Hepatocyte (in vitro differentiated cells): ENCODE results near the gene DHRS3. TPM values are rescaled to one million over a fixed set of nuclear protein-coding genes. Genes with fewer than 3 reads are reported as not detected.
A peak's percentile ranks its signal among the peaks of the same experiment; 100 is the strongest.

Experiments
- DNase-seq: peaks from one replicate; pipeline ENCODE4 v3.0.0-alpha.2; 2016; ENCODE audit warnings: low spot score
- H2AFZ ChIP-seq: fragments of 200-600 bp; sonication (generic); 2 replicates; pipeline ENCODE4 v1.6.0; 2016; ENCODE audit warnings: antibody characterized with exemption, mild to moderate bottlenecking
- H3K27ac ChIP-seq: fragments of 200-600 bp; sonication (generic); 2 replicates; pipeline ENCODE4 v1.5.1; 2016; ENCODE audit warnings: mild to moderate bottlenecking
- H3K27me3 ChIP-seq: fragments of 200-600 bp; sonication (generic); 2 replicates; pipeline ENCODE4 v1.6.1; 2016
- H3K36me3 ChIP-seq: fragments of 200-600 bp; sonication (generic); replicated peaks from 2 replicates; pipeline ENCODE4 v1.5.1; 2016; ENCODE audit warnings: low read depth; ENCODE audit not compliant: insufficient read depth
- H3K4me1 ChIP-seq: fragments of 200-600 bp; sonication (generic); 2 replicates; pipeline ENCODE4 v1.5.1; 2016; ENCODE audit warnings: mild to moderate bottlenecking, moderate library complexity; ENCODE audit not compliant: insufficient read depth
- H3K4me2 ChIP-seq: fragments of 200-600 bp; sonication (generic); 2 replicates; pipeline ENCODE4 v1.6.0; 2016
- H3K4me3 ChIP-seq: fragments of 200-600 bp; sonication (generic); 2 replicates; pipeline ENCODE4 v1.5.1; 2016; ENCODE audit warnings: mild to moderate bottlenecking
- H3K79me2 ChIP-seq: fragments of 200-600 bp; sonication (generic); 2 replicates; pipeline ENCODE4 v1.6.0; 2017; ENCODE audit warnings: mild to moderate bottlenecking
- H3K9me2 ChIP-seq: fragments of 200-600 bp; sonication (generic); replicated peaks from 2 replicates; pipeline ENCODE4 v1.6.0; 2017; ENCODE audit warnings: mild to moderate bottlenecking; ENCODE audit not compliant: insufficient read depth
- H3K9me3 ChIP-seq: fragments of 200-600 bp; sonication (generic); 2 replicates; pipeline ENCODE4 v1.5.1; 2016; ENCODE audit warnings: low read depth, mild to moderate bottlenecking
- H4K20me1 ChIP-seq: fragments of 200-600 bp; sonication (generic); 2 replicates; pipeline ENCODE4 v1.6.0; 2016; ENCODE audit warnings: mild to moderate bottlenecking; ENCODE audit not compliant: insufficient read depth, poor library complexity, severe bottlenecking
- EZH2 ChIP-seq: fragments of 200-600 bp; sonication (generic); IDR thresholded peaks from 2 replicates; pipeline ENCODE4 v1.6.1; 2016; ENCODE audit warnings: antibody characterized with exemption, mild to moderate bottlenecking, borderline replicate concordance
- EZH2phosphoT487 ChIP-seq: fragments of 200-600 bp; sonication (generic); IDR thresholded peaks from one replicate; pipeline ENCODE4 v1.6.1; 2018; ENCODE audit warnings: antibody characterized with exemption, mild to moderate bottlenecking, low read depth, moderate library complexity; ENCODE audit not compliant: unreplicated experiment, severe bottlenecking
- WGBS: methylation state at CpG from one replicate; pipeline ENCODE4 v1.1.6; 2016; ENCODE audit warnings: low lambda C conversion rate; ENCODE audit errors: missing lambda C conversion rate; 5-methylcytosine and 5-hydroxymethylcytosine counted together
- polyA plus RNA-seq: library from polyadenylated mRNA; unstranded; fragments of >200 nt; fragmentation: Nextera tagmentation; extraction: Ambion mirVana; gene quantifications from 2 replicates; pipeline ENCODE4 v1.2.1, GENCODE V29; 2016
- total RNA-seq: library from RNA; depleted of rRNA; stranded (reverse); fragments of >200 nt; gene quantifications from 2 replicates; pipeline ENCODE4 v1.2.3, GENCODE V29; 2014
- TF ChIP-seq, protein P1 (sequence below): fragments of 200-600 bp; sonication (generic); IDR thresholded peaks from 2 replicates; pipeline ENCODE4 v1.5.1; 2016; ENCODE audit warnings: antibody characterized with exemption, mild to moderate bottlenecking; ENCODE audit not compliant: poor library complexity

DHRS3 gene
- total and polyA plus RNA-seq, 2 experiments from 2014 or later: 75.9 to 103 TPM

DNA sequence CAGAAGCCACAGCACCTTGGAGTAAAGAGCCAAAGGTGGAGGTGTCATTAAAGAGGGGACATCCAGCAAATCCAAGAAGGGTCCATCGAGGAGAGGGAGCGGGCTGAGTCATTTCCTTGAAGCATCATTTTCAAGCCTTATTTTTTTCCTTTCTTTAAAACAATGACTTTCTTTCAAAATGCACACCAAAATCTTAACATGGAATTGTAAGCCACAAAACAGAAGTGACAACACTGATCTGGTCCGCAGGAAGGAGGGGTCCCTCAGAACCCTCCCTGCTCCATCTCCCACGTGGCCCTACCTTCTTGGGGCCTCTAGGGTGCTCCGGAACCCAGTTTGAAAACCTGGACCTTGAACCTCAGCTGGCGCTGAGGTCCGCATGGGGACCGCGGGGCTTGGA is 14.8 kb downstream of the DHRS3 start:
- Histone ChIP-seq H3K27me3 (no peaks in the 10 kb centered on the region), H3K9me3 (no peaks in the 10 kb centered on the region), H3K4me1 (peaks cover 47% of the 10 kb centered on the region), H4K20me1 (peaks cover 53% of the 10 kb centered on the region), H2AFZ (no peak overlapping the region), H3K79me2 (peaks cover 97% of the 10 kb centered on the region), H3K9me2 (no peaks in the 10 kb centered on the region), H3K36me3 (no peaks in the 10 kb centered on the region), H3K4me2 (no peak overlapping the region), H3K27ac (peak overlapping the region; percentile 68), H3K4me3 (no peak overlapping the region)
- 86% methylated on average over 9 of the region's 9 CpGs for WGBS
- TF ChIP-seq EZH2: no peak
- TF ChIP-seq EZH2phosphoT487: no peak
- TF ChIP-seq, protein P1, sequence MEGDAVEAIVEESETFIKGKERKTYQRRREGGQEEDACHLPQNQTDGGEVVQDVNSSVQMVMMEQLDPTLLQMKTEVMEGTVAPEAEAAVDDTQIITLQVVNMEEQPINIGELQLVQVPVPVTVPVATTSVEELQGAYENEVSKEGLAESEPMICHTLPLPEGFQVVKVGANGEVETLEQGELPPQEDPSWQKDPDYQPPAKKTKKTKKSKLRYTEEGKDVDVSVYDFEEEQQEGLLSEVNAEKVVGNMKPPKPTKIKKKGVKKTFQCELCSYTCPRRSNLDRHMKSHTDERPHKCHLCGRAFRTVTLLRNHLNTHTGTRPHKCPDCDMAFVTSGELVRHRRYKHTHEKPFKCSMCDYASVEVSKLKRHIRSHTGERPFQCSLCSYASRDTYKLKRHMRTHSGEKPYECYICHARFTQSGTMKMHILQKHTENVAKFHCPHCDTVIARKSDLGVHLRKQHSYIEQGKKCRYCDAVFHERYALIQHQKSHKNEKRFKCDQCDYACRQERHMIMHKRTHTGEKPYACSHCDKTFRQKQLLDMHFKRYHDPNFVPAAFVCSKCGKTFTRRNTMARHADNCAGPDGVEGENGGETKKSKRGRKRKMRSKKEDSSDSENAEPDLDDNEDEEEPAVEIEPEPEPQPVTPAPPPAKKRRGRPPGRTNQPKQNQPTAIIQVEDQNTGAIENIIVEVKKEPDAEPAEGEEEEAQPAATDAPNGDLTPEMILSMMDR: no peak
- no peak for DNase-seq

GRCh38 chr1:12602659-12603024 is 15.4 kb downstream of the DHRS3 start:
- DNase-seq: no peak
- TF ChIP-seq EZH2: no peak
- no peak for TF ChIP-seq EZH2phosphoT487
- TF ChIP-seq, protein P1: no peak
- Histone ChIP-seq H4K20me1 (peaks cover 57% of the 10 kb centered on the region), H3K36me3 (no peaks in the 10 kb centered on the region), H3K4me2 (peak overlapping the region; percentile 41), H3K9me2 (no peaks in the 10 kb centered on the region), H3K4me3 (no peak overlapping the region), H3K79me2 (peaks cover 97% of the 10 kb centered on the region), H3K27ac (no peak overlapping the region), H2AFZ (no peak overlapping the region), H3K27me3 (no peaks in the 10 kb centered on the region), H3K9me3 (no peaks in the 10 kb centered on the region), H3K4me1 (peaks cover 47% of the 10 kb centered on the region)
- WGBS: 93% methylated on average over 6 of the region's 6 CpGs

DNA sequence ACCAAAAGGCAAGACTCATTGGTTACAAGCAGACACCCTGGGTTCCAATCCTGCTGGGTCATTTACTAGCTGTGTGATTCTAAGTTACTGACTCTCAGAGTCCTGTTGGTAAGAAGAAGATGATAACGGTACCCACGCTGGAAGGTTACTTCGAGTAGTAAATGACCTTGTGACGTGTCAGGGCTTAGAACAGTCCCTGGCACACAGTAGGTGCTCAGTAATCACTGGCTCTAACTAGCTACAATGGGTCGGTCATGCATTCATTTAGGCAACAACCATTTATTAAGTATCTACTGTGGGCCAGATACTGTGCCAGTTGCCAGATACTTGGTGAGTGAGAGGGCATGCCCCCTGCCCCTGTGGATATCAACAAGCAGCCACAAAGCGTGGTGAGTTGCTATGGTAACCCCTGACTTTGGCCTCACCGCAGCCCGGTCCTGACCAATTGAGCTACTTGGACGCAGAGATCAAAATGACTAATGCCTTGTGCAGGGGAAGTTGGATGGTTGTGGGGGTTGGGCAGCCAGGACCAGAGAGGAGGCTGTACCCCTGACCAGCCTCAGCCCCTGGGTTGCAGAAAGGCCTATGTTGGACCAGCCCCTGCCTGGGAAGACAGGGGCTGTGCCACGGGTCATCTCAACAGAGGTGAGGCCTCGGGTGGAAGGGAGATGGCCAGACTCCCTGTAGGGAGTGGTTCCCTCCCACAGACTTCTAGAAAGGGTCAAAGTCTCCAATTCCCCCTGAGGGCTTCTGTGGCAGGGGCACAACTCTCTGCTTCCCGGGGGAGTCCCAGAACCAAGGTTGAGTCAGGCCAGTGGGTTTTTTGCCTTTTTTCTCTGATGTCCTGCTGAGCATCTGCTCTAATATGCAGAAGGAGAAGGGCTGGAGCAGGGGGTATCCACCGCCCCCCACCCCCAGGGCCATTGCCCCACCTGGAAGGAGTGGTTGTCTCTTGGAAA is 16.0 kb downstream of the DHRS3 start:
- H3K4me1 ChIP-seq: peaks cover 52% of the 10 kb centered on the region
- WGBS: 74% methylated on average over 13 of the region's 13 CpGs
- H2AFZ ChIP-seq: no peak overlapping the region
- H3K9me2 ChIP-seq: no peaks in the 10 kb centered on the region
- peak; percentile 56 for DNase-seq
- H4K20me1 ChIP-seq: peaks cover 63% of the 10 kb centered on the region
- peak overlapping the region; percentile 41 for H3K4me2 ChIP-seq
- H3K79me2 ChIP-seq: peaks cover 97% of the 10 kb centered on the region
- H3K27me3 ChIP-seq: no peaks in the 10 kb centered on the region
- no peaks in the 10 kb centered on the region for H3K9me3 ChIP-seq
- H3K27ac ChIP-seq: no peak overlapping the region
- TF ChIP-seq EZH2phosphoT487: no peak
- no peak for TF ChIP-seq EZH2
- TF ChIP-seq, protein P1: no peak
- H3K36me3 ChIP-seq: no peaks in the 10 kb centered on the region
- H3K4me3 ChIP-seq: no peak overlapping the region
